ENCODE data around the gene CDH4.

- TF ChIP-seq, protein P1, sequence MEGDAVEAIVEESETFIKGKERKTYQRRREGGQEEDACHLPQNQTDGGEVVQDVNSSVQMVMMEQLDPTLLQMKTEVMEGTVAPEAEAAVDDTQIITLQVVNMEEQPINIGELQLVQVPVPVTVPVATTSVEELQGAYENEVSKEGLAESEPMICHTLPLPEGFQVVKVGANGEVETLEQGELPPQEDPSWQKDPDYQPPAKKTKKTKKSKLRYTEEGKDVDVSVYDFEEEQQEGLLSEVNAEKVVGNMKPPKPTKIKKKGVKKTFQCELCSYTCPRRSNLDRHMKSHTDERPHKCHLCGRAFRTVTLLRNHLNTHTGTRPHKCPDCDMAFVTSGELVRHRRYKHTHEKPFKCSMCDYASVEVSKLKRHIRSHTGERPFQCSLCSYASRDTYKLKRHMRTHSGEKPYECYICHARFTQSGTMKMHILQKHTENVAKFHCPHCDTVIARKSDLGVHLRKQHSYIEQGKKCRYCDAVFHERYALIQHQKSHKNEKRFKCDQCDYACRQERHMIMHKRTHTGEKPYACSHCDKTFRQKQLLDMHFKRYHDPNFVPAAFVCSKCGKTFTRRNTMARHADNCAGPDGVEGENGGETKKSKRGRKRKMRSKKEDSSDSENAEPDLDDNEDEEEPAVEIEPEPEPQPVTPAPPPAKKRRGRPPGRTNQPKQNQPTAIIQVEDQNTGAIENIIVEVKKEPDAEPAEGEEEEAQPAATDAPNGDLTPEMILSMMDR (IDR thresholded peaks at IDR 0.05; ENCODE audit: borderline replicate concordance, extremely low read depth, low read length, poor library complexity, severe bottlenecking), result no peak
- no peak for TF ChIP-seq EZH2 (IDR thresholded peaks at IDR 0.05; ENCODE audit: borderline replicate concordance, low read depth, low read length, severe bottlenecking)
Observed at GRCh38 chr20:61577065-61577464, 325.0 kb downstream of the CDH4 start.
